KG1 (cell line): ENCODE results near the gene COL6A1.
"Not testable (repeated sequence)": the region's sequence is repeated elsewhere in the genome, so short reads cannot be mapped to it uniquely, and the experiment has no call there.

Experiments
- DNase-seq: peaks from one replicate; lab custom pipeline; 2025; lab: John Stamatoyannopoulos, UW

Gene COL6A1

DNA sequence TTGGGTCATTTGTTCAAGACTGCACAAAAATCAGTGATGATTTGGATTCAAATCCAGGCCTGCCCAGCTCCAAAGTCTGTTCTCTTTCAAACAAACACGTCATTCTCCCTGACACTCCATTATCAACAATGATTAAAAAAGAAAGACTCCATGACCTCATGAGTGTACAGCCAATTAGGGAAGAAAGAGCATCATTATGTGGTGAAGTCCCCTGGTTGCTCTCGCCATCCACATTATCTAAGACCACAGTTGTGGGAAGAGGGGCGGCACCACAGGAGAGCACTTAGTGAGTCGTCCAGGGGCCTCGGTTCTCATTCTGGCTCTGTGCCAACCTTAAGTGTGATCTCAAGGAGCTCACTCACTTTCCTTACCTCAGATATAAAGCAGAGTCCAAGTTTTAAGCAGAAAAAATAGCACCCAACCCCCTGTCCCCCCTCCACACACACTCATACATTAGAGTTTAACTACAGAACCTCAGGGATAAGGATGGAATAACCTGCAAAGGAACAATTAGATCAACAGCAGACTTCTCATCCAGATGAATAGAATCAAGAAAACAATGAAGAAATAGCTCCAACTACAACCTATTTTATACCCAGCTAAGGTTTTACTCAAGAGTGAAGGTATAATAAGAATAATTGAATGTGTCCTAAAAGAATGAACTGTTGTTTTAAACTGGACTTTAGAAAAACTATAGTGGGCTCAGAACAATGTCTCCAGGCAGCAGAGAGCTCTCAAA lies 47.8 kb downstream of the COL6A1 start:
- DNase-seq = no peak

DNA sequence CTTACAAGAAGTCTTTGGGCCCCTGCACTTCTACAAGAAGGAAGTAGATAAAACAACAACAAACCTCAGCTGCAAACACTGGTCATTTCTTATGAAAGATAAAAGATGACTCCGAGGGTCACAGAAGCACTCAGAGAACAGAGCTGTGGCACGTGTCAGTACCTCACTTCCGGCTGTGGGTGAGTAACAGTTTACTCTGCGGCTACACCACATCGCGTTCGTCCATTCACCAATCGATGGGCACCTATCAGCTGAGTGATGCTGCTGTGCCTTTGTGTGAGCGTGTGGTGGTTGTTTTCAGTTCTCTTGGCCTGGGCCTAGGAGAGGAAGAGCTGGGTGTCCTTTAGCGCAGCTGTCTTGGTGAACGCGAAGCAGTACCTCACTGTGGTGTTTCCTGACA lies 49.9 kb downstream of the COL6A1 start:
- no peak for DNase-seq

DNA sequence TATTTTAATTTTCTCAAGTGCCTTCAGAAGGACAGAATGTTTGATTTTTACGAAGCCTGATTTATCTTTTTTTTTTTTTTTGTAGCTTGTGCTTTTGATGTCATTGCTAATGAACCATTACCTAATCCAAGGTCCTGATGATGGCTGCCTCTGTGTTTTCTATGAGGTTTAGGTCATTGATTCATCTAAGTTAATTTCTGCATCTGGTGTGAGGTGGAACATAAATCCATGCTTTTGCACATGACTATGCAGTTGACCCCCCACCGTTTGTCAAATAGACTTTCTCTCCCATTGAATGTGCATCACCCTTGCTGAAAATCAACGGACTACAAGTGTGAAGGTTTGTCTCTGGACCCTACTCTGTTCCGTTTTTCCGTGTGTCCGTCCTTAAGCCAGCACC lies 50.5 kb downstream of the COL6A1 start:
- DNase-seq = no peak

DNA sequence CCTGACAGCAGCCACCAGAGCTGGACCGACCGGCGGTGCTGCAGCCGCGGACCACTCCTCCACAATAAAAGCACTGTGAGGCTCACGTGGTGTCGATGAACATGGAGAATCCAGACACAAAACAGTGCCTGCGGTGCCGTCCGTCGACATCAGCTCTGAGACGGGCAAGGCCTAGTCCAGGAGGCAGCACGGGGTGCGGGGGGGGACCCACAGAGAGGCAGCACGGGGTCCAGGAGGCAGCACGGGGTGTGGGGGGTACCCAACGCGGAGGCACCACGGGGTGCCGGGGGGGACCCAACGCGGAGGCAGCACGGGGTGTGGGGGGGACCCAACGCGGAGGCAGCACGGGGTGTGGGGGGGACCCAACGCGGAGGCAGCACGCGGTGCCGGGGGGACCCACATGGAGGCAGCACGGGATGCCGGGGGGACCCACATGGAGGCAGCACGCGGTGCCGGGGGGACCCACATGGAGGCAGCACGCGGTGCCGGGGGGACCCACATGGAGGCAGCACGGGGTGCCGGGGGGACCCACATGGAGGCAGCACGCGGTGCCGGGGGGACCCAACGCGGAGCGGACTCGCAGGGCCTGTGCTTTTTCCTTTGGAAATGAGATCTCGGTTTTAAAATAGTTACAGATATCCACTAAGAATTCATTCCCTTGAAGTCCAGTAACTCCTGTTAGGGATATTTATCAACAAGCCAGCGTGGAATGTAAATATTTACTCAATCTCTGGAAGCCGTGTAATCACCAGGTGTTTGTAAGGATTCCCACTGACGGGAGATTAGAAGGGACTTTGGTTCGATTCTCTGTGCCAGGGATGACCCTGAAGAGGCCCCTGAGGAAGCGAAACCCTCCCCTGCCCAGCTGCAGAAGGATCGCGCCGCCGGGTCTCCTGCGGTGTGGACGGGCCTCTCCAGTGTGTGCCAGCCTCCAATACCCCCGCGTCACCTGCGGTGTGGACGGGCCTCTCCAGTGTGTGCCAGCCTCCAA lies 52.1 kb downstream of the COL6A1 start:
- DNase-seq = no peak

DNA sequence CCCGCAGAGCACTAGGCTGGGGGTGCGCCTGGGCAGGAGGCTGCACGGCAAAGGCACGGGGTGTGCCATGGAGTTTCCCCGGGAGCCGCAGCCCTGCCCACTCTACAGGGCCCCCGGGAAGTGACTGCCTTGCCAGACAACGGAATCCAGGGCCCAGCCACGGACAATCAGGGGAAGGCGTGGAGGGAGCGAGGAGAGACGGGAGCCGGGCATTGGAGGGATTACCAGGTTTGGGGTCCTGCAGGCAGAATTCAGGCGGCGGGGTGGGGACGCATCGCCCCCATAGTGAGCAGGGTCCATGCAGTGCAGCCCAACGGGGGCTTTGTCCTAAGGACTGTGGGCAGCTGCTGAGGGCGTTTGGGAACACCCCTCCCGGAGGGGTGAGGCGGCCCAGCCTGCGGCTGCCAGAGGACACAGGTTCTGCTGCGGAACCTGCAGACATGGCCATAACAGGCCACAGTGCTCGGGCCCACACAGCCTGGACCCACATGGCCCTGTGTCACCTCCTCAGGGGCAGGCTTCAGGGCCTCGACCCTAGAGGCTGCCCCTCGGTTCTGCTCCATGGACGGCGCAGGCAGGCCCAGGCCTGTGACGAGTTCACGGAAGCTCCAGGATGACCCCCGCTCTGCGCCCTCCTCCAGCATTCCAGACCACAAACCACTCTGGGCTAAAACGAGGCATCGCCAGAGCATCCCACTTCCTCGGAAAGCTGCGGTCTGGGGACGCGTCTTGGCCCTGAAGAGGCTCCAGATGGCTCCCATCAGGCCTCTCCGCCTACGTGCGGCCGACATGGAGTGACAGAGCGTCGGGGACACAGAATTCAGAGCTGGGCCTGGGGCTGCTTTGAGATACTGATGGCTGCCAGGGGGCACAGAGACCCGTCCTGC lies 54.5 kb downstream of the COL6A1 start:
- DNase-seq = no peak

DNA sequence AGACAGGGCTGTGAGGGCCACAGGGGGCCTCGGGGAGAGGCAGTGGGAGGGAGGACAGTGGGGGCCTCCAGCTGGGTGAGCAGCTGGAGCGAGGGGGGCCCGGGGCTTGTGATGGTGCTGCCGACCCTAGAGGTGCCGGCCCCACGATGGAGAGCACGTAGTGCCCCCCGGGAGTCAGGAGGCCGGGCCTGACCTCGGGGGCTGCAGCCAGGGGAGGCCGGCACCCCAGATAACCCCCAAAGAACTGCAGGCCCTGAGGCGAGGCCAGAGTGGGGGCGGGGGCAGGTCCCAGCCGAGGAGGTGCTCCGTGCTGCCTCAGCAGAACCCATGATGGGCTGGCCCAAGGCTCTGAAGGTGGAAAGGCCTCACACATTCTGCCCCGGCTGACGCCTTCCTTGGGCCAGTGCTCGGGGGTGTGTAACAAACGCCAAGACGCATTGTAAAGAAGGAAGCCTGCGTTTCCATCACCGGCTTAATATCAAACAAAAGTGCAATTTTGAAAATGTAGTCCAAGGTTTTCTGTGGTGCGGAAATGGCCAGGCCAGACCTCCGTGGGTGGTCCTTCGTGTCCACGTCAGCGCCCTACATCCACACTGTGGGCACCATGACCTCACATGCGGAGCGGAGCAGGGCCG lies 55.2 kb downstream of the COL6A1 start:
- no peak for DNase-seq

DNA sequence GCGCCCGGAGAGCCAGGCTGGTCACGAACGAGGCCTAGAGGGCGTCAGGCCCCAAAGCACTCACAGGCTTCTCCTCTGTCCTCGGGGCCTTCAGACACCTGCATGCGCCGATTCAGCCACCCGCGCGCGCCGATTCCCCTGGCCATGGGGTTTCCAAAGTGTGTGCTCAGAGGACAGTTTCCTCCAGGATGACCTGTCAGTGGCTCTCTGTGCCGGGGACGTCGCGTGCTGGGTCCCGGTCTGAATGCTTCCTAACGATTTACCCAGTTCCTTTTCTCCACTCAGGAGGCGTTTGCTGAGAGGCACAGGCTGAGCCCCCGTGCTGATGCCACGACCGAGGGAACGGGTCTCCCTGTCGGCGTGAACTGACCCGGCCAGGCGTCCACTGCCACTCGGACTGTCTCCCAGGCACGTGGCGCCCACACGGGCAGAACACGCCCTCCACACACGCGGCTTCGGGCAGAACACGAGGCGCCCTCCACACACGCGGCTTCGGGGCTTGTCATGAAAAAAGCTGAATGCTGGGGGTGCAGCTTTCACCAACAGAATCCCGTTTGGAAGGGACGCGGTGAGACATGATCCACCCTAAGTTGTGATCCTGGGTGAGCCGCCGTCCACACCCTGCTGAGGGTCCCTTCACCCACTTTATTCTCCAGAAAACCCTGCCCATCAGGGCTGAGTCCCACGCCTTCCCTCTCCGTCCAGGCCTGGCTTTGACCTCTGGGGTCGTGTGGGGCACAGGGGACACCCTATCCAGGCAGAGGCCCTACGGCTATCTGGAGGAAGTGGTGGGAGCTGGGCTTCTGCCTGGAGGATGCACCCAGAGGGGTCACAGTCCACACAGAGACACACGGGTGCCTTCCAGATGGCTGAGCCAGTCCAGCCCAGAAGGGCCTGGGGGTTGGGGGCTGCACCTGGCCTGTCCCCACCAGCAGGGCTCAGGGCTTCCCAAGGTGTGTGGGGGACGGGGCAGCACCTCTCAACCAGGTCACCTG lies 56.1 kb downstream of the COL6A1 start:
- DNase-seq = no peak

DNA sequence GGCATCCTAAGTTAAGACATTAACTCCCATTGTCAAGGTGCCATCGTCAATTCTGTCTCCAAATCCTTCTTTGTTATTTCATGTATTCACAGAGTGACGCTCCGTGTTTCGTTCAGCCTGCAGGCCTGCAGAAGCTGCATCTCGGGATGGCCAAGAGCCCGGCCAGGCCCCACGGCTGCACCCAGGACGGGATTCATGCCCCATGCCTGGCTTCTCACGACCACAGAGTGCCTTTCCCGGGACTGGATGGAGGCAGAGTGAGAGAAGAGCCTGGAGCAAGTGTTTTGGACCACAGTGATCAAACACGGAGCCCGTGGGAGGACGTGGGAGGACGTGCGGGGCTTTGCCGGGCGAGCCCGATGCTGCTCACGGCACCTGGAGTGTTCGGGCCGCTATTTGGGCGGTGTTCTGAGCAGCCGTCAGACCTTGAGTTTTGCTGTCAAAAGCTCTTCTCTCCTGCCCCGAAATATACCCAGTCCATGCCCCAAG lies 56.8 kb downstream of the COL6A1 start:
- DNase-seq = no peak

DNA sequence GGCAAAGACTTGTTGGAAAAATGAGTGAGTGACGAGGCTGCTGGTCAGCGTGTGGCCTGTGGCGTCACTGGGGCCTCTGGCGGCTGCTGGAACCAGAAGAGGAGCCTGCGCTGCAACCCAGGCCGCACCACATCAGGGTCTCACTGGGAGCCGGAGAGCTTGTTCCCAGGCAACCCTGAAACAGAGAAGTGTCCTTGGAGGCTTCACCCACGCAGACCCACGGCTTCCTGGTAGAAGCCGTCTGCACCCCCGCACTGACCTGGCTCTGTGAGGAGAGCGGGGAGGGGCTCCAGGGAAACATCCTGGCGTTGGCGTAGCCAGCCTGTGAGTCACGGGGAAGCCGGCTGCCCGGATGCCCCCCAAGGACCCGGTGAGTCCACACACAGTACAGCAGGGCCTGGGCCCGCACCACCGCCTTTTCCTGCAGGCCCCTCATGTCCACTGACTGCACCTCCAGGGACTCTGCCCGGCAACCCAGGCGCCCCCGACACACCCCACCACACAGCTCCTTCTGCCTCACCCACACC lies 57.4 kb downstream of the COL6A1 start:
- DNase-seq = no peak

DNA sequence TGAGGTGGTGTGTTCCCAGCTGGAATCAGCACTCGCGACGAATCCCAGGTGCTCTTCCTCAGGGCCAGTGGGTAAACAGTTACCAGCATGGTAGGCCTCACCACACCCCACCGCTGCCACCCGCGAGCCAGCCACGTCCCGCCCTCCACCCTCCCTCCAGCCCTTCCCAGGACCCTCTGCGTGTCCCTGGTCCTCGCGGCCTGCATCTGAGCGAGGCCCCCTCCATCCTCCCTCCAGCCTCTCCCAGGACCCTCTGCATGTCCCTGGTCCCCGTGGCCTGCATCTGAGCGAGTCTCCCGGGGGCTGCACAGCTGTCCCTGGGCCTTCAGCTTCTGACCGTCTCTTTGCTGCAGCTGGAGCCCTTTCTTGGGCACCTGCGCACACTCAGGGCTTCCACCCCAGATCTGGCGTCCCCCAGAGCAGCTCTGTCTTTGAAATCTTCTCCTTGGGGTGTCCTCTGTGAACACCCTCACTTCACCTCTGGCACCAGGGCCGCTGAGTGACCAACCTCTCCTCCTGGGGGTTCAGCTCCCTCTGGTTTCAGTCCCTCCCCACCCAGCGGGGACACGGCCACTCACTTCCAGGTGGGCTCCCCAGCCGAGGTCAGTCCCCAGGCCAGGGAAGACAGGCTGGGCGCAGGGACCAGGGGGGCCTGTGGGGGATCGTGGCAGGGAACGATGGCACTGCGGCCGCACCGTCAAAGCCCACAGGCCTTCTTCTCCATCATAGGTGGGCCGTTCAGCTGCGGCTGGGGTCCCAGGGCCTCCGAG lies 58.5 kb downstream of the COL6A1 start:
- no peak for DNase-seq

DNA sequence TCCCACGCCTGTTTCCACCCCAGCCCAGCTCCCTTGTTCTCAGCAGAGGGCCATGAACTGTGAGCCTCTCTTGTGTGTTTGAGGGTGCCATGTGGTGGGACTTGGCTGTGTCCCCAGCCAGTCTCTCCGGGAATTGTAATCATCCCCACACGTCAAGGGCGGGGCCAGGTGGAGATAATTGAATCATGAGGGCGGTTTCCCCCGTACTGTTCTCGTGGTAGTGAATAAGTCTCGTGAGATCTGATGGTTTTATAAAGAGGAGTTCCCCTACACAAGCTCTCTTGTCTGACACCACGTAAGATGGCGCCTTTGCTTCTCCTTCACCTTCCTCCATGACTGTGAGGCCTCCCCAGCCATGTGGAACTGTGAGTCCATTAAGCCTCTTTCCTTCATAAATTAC lies 59.1 kb downstream of the COL6A1 start:
- no peak for DNase-seq

DNA sequence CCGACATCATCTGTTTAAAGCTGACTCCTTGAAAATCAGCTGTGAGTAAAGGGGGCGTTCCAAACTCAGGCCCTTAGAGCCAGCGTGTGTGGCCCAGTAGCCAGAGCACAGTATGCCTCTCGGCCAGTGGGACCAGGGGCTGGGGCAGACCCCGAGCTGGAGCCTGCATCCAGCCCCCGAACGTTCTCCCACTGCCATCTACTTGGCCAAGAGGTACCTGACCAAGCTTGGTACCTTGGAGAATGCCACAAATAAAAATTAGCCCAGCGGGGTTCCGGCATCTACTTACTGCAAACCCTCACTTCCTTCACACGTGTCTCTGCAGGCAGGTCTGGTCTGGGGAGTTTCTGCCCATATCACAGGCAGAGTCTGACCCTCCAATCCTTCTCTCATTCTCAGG lies 59.6 kb downstream of the COL6A1 start:
- no peak for DNase-seq

DNA sequence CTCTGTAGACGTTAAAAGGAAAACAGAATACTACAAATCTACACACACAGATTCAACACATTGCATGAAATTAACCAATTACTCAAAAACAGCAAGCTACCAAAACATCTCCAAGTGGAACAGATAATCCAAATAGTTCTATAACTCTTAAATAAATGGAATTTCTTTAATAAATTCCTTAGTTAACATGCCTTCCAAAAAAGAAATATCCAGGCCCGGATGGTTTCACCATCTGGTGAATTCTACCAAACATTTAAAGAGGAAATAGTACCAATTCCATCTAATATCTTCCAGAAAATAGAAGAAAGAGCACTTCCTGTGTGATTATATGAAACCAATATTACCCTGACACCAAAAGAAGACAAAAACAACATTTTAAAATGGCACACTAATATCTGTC lies 63.6 kb downstream of the COL6A1 start:
- no peak for DNase-seq

DNA sequence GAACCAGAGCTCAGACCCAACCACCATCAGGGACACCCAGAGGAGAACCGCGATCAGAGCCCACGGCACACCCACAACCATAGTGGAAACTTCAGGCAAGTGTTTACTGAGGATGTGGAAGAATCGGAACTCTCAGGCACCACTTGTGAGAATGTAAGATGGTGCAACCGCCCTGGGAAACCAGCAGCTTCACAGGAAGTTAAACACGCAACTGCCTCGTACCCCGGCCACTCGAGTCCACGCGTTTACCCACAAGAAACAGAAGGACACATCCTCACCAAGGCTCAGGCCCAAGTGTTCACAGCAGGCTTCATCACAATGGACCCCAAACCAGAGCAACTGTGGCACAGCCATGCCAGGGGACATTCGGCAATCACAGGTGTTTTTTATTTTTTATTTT lies 64.9 kb downstream of the COL6A1 start:
- DNase-seq = no peak

DNA sequence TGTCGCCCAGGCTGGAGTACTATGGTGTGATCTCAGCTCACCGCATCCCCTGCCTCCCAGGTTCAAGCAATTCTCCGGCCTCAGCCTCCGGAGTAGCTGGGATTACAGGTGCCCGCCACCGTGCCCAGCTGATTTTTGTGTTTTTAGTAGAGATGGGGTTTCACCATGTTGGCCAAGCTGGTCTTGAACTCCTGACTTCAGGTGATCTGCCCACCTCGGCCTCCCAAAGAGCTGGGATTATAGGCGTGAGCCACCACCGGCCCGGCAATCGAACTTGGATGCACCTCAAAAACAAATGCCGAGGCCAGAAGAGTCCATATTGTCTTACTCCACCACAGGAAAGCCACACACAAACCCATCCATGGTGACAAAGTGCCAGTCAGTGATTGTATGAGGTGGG lies 65.3 kb downstream of the COL6A1 start:
- DNase-seq = not testable (repeated sequence)

DNA sequence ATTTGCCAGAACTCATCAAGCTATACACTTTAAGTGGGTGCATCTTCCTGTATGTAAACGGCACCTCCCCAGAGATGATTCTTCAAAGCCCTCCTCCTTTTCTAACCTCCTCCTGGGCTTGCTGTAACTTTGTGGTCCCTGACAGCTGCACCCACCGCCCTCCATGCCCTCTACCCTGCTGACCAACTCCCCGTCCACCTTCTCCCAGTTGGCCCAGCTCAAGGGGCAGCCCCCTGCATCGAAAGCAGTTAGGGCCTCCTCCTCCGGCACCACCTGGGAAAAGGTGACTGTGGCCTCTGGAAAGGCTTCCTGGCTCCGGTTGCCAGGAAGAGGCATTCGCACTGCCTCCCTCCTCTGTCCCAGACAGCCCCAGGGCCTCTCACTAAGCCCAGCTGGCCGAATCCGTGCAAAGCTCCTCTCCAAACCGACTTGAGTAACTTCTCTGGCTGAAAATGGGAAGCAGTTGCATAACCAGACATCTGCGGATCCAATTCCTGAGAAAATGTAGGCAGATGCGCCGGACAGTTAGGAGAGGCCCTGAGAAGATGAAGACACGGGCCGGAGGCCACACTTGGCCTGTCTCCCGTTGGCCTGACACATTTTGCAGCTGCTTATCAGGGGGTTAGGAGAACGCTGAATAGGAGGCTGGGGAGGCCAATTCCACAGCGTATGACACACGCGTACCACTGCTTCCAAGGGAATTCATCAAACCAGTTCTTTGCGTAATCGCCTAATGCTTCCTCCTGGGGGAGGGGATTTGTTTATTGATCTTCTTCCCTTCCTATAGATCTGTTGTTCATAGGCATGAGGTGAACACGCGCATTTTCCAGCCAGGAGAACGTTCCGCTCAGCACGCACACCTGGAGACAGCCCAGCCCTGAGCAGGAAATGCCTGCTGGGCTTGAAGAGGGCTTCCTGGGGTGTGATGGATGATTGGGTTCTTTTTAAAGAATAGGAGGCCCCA lies 67.6 kb downstream of the COL6A1 start:
- DNase-seq = no peak

DNA sequence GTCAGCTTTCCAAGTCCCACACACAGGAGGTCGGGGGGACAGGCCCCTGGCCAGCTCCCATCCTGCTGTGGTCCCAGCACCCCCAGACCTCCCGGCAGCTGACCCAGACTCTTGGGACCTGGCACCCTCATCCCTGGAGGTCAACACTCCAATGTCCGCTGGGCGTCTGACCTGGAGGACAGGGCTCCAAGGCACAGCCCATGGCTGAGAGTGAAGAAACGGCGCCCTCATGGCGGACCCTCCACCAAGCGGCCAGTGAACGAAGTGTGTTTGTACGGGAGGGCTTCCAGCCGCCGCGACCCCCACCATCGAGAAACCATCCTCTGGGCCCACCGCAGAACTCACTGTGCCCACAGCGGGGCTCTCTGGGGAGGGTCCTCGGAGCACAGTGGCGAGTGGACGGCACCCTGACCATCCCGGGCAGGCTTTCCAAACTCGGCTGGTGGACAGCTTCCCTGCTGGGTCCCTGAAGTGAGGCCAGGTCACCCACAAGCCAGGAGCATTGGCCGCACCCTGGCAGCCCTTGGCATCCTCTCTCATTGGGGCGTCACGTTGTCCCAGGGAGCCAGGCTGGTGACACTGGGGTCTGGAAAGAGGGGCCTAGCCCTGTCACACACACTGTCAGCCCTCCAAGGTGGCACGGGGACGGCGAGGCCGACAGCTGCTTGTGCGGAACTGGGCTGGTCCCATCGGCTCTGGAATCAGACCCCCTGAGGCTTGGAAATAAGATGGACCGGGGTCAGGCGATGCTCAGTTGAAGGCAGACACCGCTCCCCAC lies 68.5 kb downstream of the COL6A1 start:
- no peak for DNase-seq
